B cell (primary cell): ENCODE data around the gene PHF12. TPM values are rescaled to one million over a fixed set of nuclear protein-coding genes. Genes with fewer than 3 reads are reported as not detected.

Source experiments
- ATAC-seq: fragments of 200-7000 bp; cut with Tn5 transposase; one replicate; pipeline ENCODE4 v1.10.0; 2021; ENCODE audit warnings: low read depth, mild to moderate bottlenecking, moderate number of reproducible peaks, moderate library complexity
- CTCF ChIA-PET: fragments of 350-600 bp; sonication (Branson Sonifier 250); formaldehyde crosslinking; loops from one replicate; lab custom pipeline; 2021; ENCODE audit warnings: antibody characterized with exemption, inconsistent platforms; lab: Charles Lee
- POLR2A ChIA-PET: fragments of 350-600 bp; sonication (Branson Sonifier 250); formaldehyde crosslinking; loops from one replicate; lab custom pipeline; 2021; ENCODE audit warnings: antibody characterized with exemption; lab: Charles Lee
- DNase-seq: peaks from one replicate; pipeline ENCODE4 v3.0.0; 2013
- H2AFZ ChIP-seq: 2 replicates; pipeline ENCODE4 v1.6.1; 2012; ENCODE audit warnings: mild to moderate bottlenecking, low read depth, low read length; ENCODE audit not compliant: insufficient read depth, poor library complexity, severe bottlenecking
- H3K27ac ChIP-seq, 2 donors: 1 replicate in 1 of 2; 2 replicates in 1 of 2; pipeline ENCODE4 v1.5.1; 2012 to 2013; ENCODE audit warnings: low read length in 2 of 2, mild to moderate bottlenecking in 2 of 2, moderate library complexity in 1 of 2
- H3K27me3 ChIP-seq, 4 experiments: fragments of 200-600 bp in 1 of 4; sonication (generic) in 1 of 4; replicated peaks in 1 of 4; 1 replicate in 2 of 4; 2 replicates in 2 of 4; pipeline versions ENCODE4 v1.6.1 to v1.7.0; 2013 to 2016; ENCODE audit warnings: low read length in 3 of 4, mild to moderate bottlenecking in 2 of 4, mixed read lengths in 1 of 4, moderate library complexity in 1 of 4; ENCODE audit not compliant: insufficient read depth in 4 of 4, control insufficient read depth in 3 of 4; ENCODE audit errors: control extremely low read depth in 1 of 4
- H3K36me3 ChIP-seq, 2 experiments: replicated peaks in 1 of 2; 1 replicate in 1 of 2; 2 replicates in 1 of 2; pipeline versions ENCODE4 v1.6.1 to v1.7.1; 2013; ENCODE audit warnings: low read length in 1 of 2; ENCODE audit not compliant: insufficient read depth in 2 of 2, control insufficient read depth in 1 of 2; ENCODE audit errors: control extremely low read depth in 1 of 2, extremely low read depth in 1 of 2
- H3K4me1 ChIP-seq, 2 donors: fragments of 200-600 bp in 1 of 2; sonication (generic) in 1 of 2; 1 replicate in 1 of 2; 2 replicates in 1 of 2; pipeline versions ENCODE4 v1.5.1 to v1.6.1; 2013 to 2017; ENCODE audit warnings: low read length in 2 of 2; ENCODE audit not compliant: control insufficient read depth in 2 of 2, insufficient read depth in 2 of 2
- H3K4me2 ChIP-seq: replicated peaks from 2 replicates; pipeline ENCODE3; 2012; ENCODE audit warnings: mild to moderate bottlenecking, low read depth, low read length; ENCODE audit not compliant: poor library complexity, severe bottlenecking
- H3K4me3 ChIP-seq, 5 experiments: fragments of 200-600 bp in 1 of 5; sonication (generic) in 1 of 5; 1 replicate in 3 of 5; 2 replicates in 2 of 5; pipeline versions ENCODE4 v1.5.1 to v1.7.0; 2011 to 2016; ENCODE audit warnings: low read length in 4 of 5, mild to moderate bottlenecking in 4 of 5, low read depth in 2 of 5, control low read depth in 1 of 5, moderate library complexity in 1 of 5; ENCODE audit not compliant: insufficient read depth in 1 of 5; ENCODE audit errors: control extremely low read depth in 1 of 5, extremely low read depth in 1 of 5
- H3K79me2 ChIP-seq: fragments of 200-600 bp; sonication (generic); one replicate; pipeline ENCODE4 v1.6.0; 2016; ENCODE audit warnings: low read length; ENCODE audit not compliant: control insufficient read depth, insufficient read depth
- H3K9ac ChIP-seq: fragments of 200-600 bp; sonication (generic); 2 replicates; pipeline ENCODE4 v1.6.1; 2017; ENCODE audit warnings: mild to moderate bottlenecking, low read length, moderate library complexity
- H3K9me3 ChIP-seq, 3 donors: one replicate each; pipeline versions ENCODE4 v1.6.1 to v1.7.1; 2013; ENCODE audit warnings: low read length in 2 of 3; ENCODE audit not compliant: control insufficient read depth in 2 of 3, insufficient read depth in 1 of 3; ENCODE audit errors: control extremely low read depth in 1 of 3
- H4K20me1 ChIP-seq: 2 replicates; pipeline ENCODE4 v1.6.0; 2012; ENCODE audit warnings: mild to moderate bottlenecking, low read length; ENCODE audit not compliant: insufficient read depth, control insufficient read depth, poor library complexity, severe bottlenecking
- H3K27ac Mint-ChIP-seq: one replicate; pipeline ENCODE4 v1.8.0; 2021; ENCODE audit warnings: mixed read lengths
- H3K27me3 Mint-ChIP-seq: one replicate; pipeline ENCODE4 v1.8.0; 2021; ENCODE audit warnings: mixed read lengths
- H3K4me1 Mint-ChIP-seq: one replicate; pipeline ENCODE4 v1.8.0; 2021; ENCODE audit warnings: mixed read lengths
- H3K4me3 Mint-ChIP-seq: one replicate; pipeline ENCODE4 v1.8.0; 2021; ENCODE audit warnings: mixed read lengths
- H3K9me3 Mint-ChIP-seq: one replicate; pipeline ENCODE4 v1.8.0; 2022; ENCODE audit warnings: mixed read lengths; ENCODE audit not compliant: insufficient read depth
- EZH2 ChIP-seq: IDR thresholded peaks from 2 replicates; pipeline ENCODE4 v1.6.1; 2012; ENCODE audit warnings: borderline replicate concordance, low read depth, mild to moderate bottlenecking, moderate library complexity, low read length; ENCODE audit not compliant: insufficient read depth, poor library complexity, severe bottlenecking
- WGBS: methylation state at CpG from one replicate; pipeline ENCODE4 v1.1.5; 2013; ENCODE audit warnings: missing lambda C conversion rate; ENCODE audit not compliant: insufficient coverage; 5-methylcytosine and 5-hydroxymethylcytosine counted together
- intact Hi-C: fragments of 100-400 bp; cut with micrococcal nuclease; formaldehyde crosslinking; loops from one replicate; pipeline ENCODE4 v1.10.0; 2022
- polyA plus RNA-seq: library from polyadenylated mRNA; depleted of rRNA; stranded (reverse); fragments of >200 nt; gene quantifications from 2 replicates; pipeline ENCODE4 v1.2.3, GENCODE V29; 2012
- total RNA-seq, 2 donors: library from RNA; stranded (reverse); fragments of 120-200 nt in 1 of 2; gene quantifications; 1 replicate in 1 of 2; 2 replicates in 1 of 2; pipeline versions ENCODE4 v1.2.3 to v1.2.4, GENCODE V29; 2013 to 2022
- TF ChIP-seq, protein P1 (sequence below): fragments of 200-600 bp; IDR thresholded peaks from one replicate; pipeline ENCODE4 v1.8.0; 2022; ENCODE audit warnings: antibody characterized with exemption, mild to moderate bottlenecking

The PHF12 gene
- total and polyA plus RNA-seq, 2 donors (not counting 1 experiment from before 2014, with no cell fraction given), result 116 to 140 TPM

GRCh38 chr17:28880572-28880945, 70.8 kb downstream of the PHF12 start:
- POLR2A ChIA-PET, result no interaction called here
- H3K4me2 ChIP-seq, result no peak overlapping the region
- H3K27me3 ChIP-seq, result no peaks in the 10 kb centered on the region

GRCh38 chr17:28879886-28880571, 71.3 kb downstream of the PHF12 start:
- ChIA-PET POLR2A (no interaction called here), CTCF (interaction anchor here (1.8 to 3.0 kb wide), 2 partner anchors 17 to 116 kb away, joined by 6 to 15 read pairs; partner anchors contain the start of gene FLOT2)
- Histone ChIP-seq H3K79me2 (peaks cover 19% of the 10 kb centered on the region), H3K4me2 (no peak overlapping the region), H3K27me3 (no peaks in the 10 kb centered on the region), H4K20me1 (peaks cover 54% of the 10 kb centered on the region), H3K4me1 (peaks cover 4 to 6% of the 10 kb centered on the region in 2 donors), H3K4me3 (no peak overlapping the region), H3K36me3 (peaks cover 0 to 72% of the 10 kb centered on the region in 2 experiments), H3K9ac (no peak overlapping the region), H3K27ac (no peak overlapping the region), H2AFZ (no peak overlapping the region), H3K9me3 (no peaks in the 10 kb centered on the region)
- H3K4me1 Mint-ChIP-seq, result peaks cover 8% of the 10 kb centered on the region
- H3K9me3 Mint-ChIP-seq, result no peaks in the 10 kb centered on the region
- WGBS, result 84% methylated on average over 8 of the region's 9 CpGs
- no peak overlapping the region for H3K27ac Mint-ChIP-seq
- ATAC-seq (no peak), DNase-seq (no peak)
- intact Hi-C loops, result no loop called here
- H3K27me3 Mint-ChIP-seq, result no peaks in the 10 kb centered on the region
- no peak for TF ChIP-seq EZH2
- TF ChIP-seq, protein P1, sequence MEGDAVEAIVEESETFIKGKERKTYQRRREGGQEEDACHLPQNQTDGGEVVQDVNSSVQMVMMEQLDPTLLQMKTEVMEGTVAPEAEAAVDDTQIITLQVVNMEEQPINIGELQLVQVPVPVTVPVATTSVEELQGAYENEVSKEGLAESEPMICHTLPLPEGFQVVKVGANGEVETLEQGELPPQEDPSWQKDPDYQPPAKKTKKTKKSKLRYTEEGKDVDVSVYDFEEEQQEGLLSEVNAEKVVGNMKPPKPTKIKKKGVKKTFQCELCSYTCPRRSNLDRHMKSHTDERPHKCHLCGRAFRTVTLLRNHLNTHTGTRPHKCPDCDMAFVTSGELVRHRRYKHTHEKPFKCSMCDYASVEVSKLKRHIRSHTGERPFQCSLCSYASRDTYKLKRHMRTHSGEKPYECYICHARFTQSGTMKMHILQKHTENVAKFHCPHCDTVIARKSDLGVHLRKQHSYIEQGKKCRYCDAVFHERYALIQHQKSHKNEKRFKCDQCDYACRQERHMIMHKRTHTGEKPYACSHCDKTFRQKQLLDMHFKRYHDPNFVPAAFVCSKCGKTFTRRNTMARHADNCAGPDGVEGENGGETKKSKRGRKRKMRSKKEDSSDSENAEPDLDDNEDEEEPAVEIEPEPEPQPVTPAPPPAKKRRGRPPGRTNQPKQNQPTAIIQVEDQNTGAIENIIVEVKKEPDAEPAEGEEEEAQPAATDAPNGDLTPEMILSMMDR, result no peak
- H3K4me3 Mint-ChIP-seq, result no peak overlapping the region

More at GRCh38 chr17:28880572-28880945, 70.8 kb downstream of the PHF12 start:
- H3K4me1 Mint-ChIP-seq, result peaks cover 13% of the 10 kb centered on the region
- H3K4me1 ChIP-seq, result peaks cover 4 to 8% of the 10 kb centered on the region in 2 donors
- peaks cover 25% of the 10 kb centered on the region for H3K79me2 ChIP-seq
- 98% methylated on average over 8 of the region's 10 CpGs for whole genome bisulfite sequencing
- H3K4me3 Mint-ChIP-seq, result no peak overlapping the region
- peaks cover 0 to 78% of the 10 kb centered on the region in 2 experiments for H3K36me3 ChIP-seq
- no peak for ATAC-seq
- no peaks in the 10 kb centered on the region for H3K9me3 ChIP-seq
- H3K27ac ChIP-seq, result no peak overlapping the region
- H3K4me3 ChIP-seq, result no peak overlapping the region
- no peak for DNase-seq
- no peak overlapping the region for H2AFZ ChIP-seq
- no peaks in the 10 kb centered on the region for H3K9me3 Mint-ChIP-seq
- H3K27ac Mint-ChIP-seq, result no peak overlapping the region
- peaks cover 60% of the 10 kb centered on the region for H4K20me1 ChIP-seq
- TF ChIP-seq EZH2, result no peak
- TF ChIP-seq, protein P1, result no peak
- CTCF ChIA-PET, result interaction anchor here (3.0 kb wide), 1 partner anchor 117 kb away, joined by 15 read pairs; no protein-coding TSS in a partner anchor
- intact Hi-C loops, result no loop called here
- no peak overlapping the region for H3K9ac ChIP-seq
- no peaks in the 10 kb centered on the region for H3K27me3 Mint-ChIP-seq
